HAP-1 (cell line): ENCODE data around the gene STAG2.
"Not testable (repeated sequence)": the region's sequence is repeated elsewhere in the genome, so short reads cannot be mapped to it uniquely, and the experiment has no call there.

Experiments
- DNase-seq, 2 experiments: peaks; one replicate each; pipeline ENCODE4 v3.0.0-alpha.2; 2016 to 2020; ENCODE audit warnings: low spot score in 2 of 2
- H3K27me3 ChIP-seq: fragments of 250-450 bp; sonication (Bioruptor Pico); 2 replicates; pipeline ENCODE4 v1.5.1; 2020; ENCODE audit warnings: low read depth, mild to moderate bottlenecking, moderate library complexity
- H3K36me3 ChIP-seq: fragments of 250-450 bp; sonication (Bioruptor Pico); replicated peaks from 2 replicates; pipeline ENCODE4 v1.5.1; 2020; ENCODE audit warnings: mild to moderate bottlenecking
- H3K4me1 ChIP-seq: fragments of 250-450 bp; sonication (Bioruptor Pico); 2 replicates; pipeline ENCODE4 v1.5.1; 2020; ENCODE audit warnings: mild to moderate bottlenecking
- H3K4me3 ChIP-seq: fragments of 250-450 bp; sonication (Bioruptor Pico); 2 replicates; pipeline ENCODE4 v1.5.1; 2020; ENCODE audit warnings: mild to moderate bottlenecking, moderate library complexity
- H3K9me3 ChIP-seq: fragments of 250-450 bp; sonication (Bioruptor Pico); 2 replicates; pipeline ENCODE4 v1.5.1; 2020; ENCODE audit warnings: mild to moderate bottlenecking, moderate library complexity
- in situ Hi-C: fragments of 300-500 bp; cut with MboI; formaldehyde crosslinking; loops from 3 replicates; pipeline ENCODE4 v1.14.3; 2020; ENCODE audit warnings: low sequenced_read_pairs, inconsistent platforms, mixed read lengths

The STAG2 gene

DNA sequence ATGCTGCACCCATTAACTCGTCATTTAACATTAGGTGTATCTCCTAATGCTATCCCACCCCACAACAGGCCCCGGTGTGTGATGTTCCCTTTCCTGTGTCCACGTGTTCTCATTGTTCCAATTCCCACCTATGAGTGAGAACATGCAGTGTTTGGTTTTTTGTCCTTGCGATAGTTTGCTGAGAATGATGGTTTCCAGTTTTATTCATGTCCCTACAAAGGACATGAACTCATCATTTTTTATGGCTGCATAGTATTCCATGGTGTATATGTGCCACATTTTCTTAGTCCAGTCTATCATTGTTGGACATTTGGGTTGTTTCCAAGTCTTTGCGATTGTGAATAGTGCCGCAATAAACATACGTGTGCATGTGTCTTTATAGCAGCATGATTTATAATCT lies 143.0 kb downstream of the STAG2 start:
- H3K9me3 ChIP-seq, DNase-seq, H3K27me3 ChIP-seq, H3K4me1 ChIP-seq, in situ Hi-C loops, H3K4me3 ChIP-seq: not testable (repeated sequence)
- peaks cover 32% of the 10 kb centered on the region for H3K36me3 ChIP-seq

DNA sequence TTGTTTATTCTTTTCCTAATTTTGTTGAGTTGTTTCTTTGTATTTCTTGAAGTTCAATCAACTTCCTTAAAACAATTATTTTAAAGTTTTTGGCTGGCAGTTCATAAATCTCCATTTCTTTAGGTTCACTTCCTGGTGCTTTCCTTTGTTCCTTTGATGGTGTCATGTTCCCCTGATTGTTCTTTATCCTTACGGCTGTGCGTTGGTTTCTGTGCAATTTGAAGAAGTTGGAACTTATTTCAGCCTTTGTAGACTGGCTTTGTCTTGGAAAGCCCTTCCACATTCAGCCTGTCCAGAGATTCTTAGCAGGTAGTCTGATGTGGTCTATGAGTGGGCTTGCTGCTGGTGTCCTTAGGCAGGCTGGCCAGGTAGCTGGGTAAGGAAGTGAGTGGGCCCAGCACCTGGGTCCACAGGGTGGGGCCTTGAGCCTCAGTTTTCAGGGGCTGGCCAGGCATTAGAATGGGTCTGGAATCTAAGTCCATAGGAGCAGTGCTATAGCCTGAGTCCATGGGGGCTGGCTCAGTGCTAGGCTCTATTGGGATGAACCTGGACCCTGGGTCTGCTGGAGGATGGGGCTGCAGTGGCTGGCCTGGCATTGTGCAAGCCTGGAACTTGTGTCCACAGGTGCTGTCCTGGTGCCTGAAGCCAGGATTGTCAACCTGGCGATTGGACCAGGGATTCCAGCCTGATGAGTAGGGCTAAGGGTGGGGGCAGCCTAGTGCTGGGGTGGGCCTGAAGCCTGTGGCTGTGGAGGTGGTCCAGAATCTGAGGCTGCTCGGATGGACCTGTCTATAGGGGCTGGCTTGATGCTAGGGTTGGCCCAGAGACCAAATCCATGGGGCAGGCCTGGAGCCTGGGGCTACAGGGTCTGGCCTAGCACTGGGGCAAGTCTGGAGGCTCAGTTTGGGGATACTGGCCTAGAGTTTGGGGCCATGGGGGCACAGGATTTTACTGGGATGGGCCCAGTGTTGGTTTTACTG lies 152.4 kb downstream of the STAG2 start:
- peak; percentile 29 to 65 for DNase-seq
- Histone ChIP-seq H3K9me3 (no peaks in the 10 kb centered on the region), H3K27me3 (no peaks in the 10 kb centered on the region), H3K4me1 (peaks cover 10% of the 10 kb centered on the region), H3K36me3 (no peaks in the 10 kb centered on the region), H3K4me3 (no peak overlapping the region)
- in situ Hi-C loops: no loop called here

GRCh38 chrX:124117325-124117724 lies 155.8 kb downstream of the STAG2 start:
- Histone ChIP-seq H3K36me3 (no peaks in the 10 kb centered on the region), H3K27me3 (no peaks in the 10 kb centered on the region), H3K9me3 (no peaks in the 10 kb centered on the region), H3K4me1 (peaks cover 20% of the 10 kb centered on the region), H3K4me3 (no peak overlapping the region)
- in situ Hi-C loops: no loop called here
- peak in 1 of 2 experiments; percentile 85 for DNase-seq

DNA sequence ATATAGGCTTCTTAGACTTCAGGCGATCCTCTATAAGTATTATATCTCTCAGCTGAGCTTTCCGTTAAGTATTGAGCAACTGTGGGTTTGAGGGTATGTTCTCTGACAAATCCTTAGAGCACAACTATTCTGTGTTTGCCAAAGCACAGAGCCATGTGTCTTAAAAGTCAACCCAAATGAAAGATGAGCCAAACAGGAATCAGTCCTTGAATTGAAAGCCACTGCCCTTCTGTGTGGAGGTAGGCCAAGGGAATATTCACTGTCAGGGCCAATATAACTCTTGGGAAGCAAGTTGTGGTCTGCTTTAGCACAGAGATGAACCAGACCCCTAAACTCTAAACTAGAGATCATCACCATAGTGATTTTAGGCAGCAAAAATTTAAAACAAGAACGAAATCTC lies 164.0 kb downstream of the STAG2 start:
- in situ Hi-C loops: no loop called here
- H3K36me3 ChIP-seq: no peaks in the 10 kb centered on the region
- H3K27me3 ChIP-seq: no peaks in the 10 kb centered on the region
- no peak overlapping the region for H3K4me3 ChIP-seq
- no peaks in the 10 kb centered on the region for H3K9me3 ChIP-seq
- H3K4me1 ChIP-seq: peaks cover 11% of the 10 kb centered on the region
- no peak for DNase-seq

GRCh38 chrX:124127496-124127895 lies 166.0 kb downstream of the STAG2 start:
- no peak for DNase-seq
- H3K36me3 ChIP-seq: no peaks in the 10 kb centered on the region
- H3K4me1 ChIP-seq: no peaks in the 10 kb centered on the region
- in situ Hi-C loops: no loop called here
- H3K4me3 ChIP-seq: no peak overlapping the region
- no peaks in the 10 kb centered on the region for H3K9me3 ChIP-seq
- no peaks in the 10 kb centered on the region for H3K27me3 ChIP-seq

- H3K4me3 ChIP-seq, H3K27me3 ChIP-seq, H3K36me3 ChIP-seq, H3K9me3 ChIP-seq, H3K4me1 ChIP-seq, in situ Hi-C loops, DNase-seq: not testable (repeated sequence)
Measured at GRCh38 chrX:124132437-124132836, 170.9 kb downstream of the STAG2 start.

GRCh38 chrX:124145749-124146148 lies 184.2 kb downstream of the STAG2 start:
- no peak overlapping the region for H3K4me3 ChIP-seq
- H3K4me1 ChIP-seq: no peaks in the 10 kb centered on the region
- H3K36me3 ChIP-seq: no peaks in the 10 kb centered on the region
- peaks cover 5% of the 10 kb centered on the region; the same call in 1 of the 2 replicates for H3K9me3 ChIP-seq
- in situ Hi-C loops: no loop called here
- no peaks in the 10 kb centered on the region for H3K27me3 ChIP-seq
- DNase-seq: no peak

- DNase-seq: no peak
- Histone ChIP-seq H3K27me3 (no peaks in the 10 kb centered on the region), H3K4me3 (no peak overlapping the region), H3K36me3 (no peaks in the 10 kb centered on the region), H3K4me1 (no peaks in the 10 kb centered on the region), H3K9me3 (peaks cover 5% of the 10 kb centered on the region; the same call in 1 of the 2 replicates)
- in situ Hi-C loops: no loop called here
Measured at GRCh38 chrX:124151195-124151594, 189.7 kb downstream of the STAG2 start.
